Neuronal stem cell (in vitro differentiated cells): ENCODE data around the gene KLHL1. TPM values are rescaled to one million over a fixed set of nuclear protein-coding genes. Genes with fewer than 3 reads are reported as not detected.
"Not testable (repeated sequence)": the region's sequence is repeated elsewhere in the genome, so short reads cannot be mapped to it uniquely, and the experiment has no call there.

ENCODE experiments used
- DNase-seq: peaks from one replicate; pipeline ENCODE4 v3.0.0-alpha.2; 2013; ENCODE audit warnings: low spot score
- H2AFZ ChIP-seq: one replicate; pipeline ENCODE4 v1.6.1; 2013; ENCODE audit warnings: mild to moderate bottlenecking, low read length, inconsistent platforms
- H2AK5ac ChIP-seq: 2 replicates; pipeline ENCODE4 v1.6.1; 2013; ENCODE audit warnings: low read depth, mild to moderate bottlenecking, inconsistent platforms, low read length, moderate library complexity, mixed read lengths
- H2BK120ac ChIP-seq: 2 replicates; pipeline ENCODE4 v1.6.1; 2013; ENCODE audit warnings: low read depth, mild to moderate bottlenecking, inconsistent platforms, low read length, moderate library complexity, mixed read lengths
- H2BK12ac ChIP-seq: one replicate; pipeline ENCODE4 v1.6.1; 2013; ENCODE audit warnings: low read length, inconsistent platforms
- H2BK15ac ChIP-seq: 2 replicates; pipeline ENCODE4 v1.6.1; 2013; ENCODE audit warnings: mild to moderate bottlenecking, low read length, inconsistent platforms, mixed read lengths
- H2BK5ac ChIP-seq: one replicate; pipeline ENCODE4 v1.6.1; 2013; ENCODE audit warnings: inconsistent platforms, mild to moderate bottlenecking, low read length, moderate library complexity
- H3K14ac ChIP-seq: one replicate; pipeline ENCODE4 v1.6.1; 2013; ENCODE audit warnings: low read length, inconsistent platforms
- H3K18ac ChIP-seq: 2 replicates; pipeline ENCODE4 v1.6.1; 2013; ENCODE audit warnings: low read length, inconsistent platforms
- H3K23ac ChIP-seq: 2 replicates; pipeline ENCODE4 v1.6.1; 2013; ENCODE audit warnings: low read depth, mild to moderate bottlenecking, mixed read lengths, low read length, inconsistent platforms; ENCODE audit not compliant: poor library complexity
- H3K27ac ChIP-seq: replicated peaks from 3 replicates; pipeline ENCODE4 v1.5.1; 2013; ENCODE audit warnings: low read length, inconsistent platforms
- H3K27me3 ChIP-seq, 3 experiments: 2 replicates each; pipeline ENCODE4 v1.6.1; 2013; ENCODE audit warnings: low read length in 3 of 3, mild to moderate bottlenecking in 2 of 3, inconsistent platforms in 1 of 3, low read depth in 1 of 3, mixed read lengths in 1 of 3, moderate library complexity in 1 of 3; ENCODE audit not compliant: control insufficient read depth in 3 of 3, insufficient read depth in 3 of 3
- H3K36me3 ChIP-seq, 2 donors: replicated peaks in 1 of 2; 2 replicates each; pipeline ENCODE4 v1.6.1; 2013; ENCODE audit warnings: low read length in 2 of 2; ENCODE audit not compliant: control insufficient read depth in 2 of 2, insufficient read depth in 2 of 2
- H3K4ac ChIP-seq: 2 replicates; pipeline ENCODE4 v1.6.1; 2013; ENCODE audit warnings: inconsistent platforms, mild to moderate bottlenecking, low read length, moderate library complexity
- H3K4me1 ChIP-seq, 2 donors: 1 replicate in 1 of 2; 2 replicates in 1 of 2; pipeline ENCODE4 v1.6.1; 2013; ENCODE audit warnings: low read length in 2 of 2, low read depth in 1 of 2; ENCODE audit not compliant: control insufficient read depth in 2 of 2, insufficient read depth in 1 of 2
- H3K4me2 ChIP-seq: one replicate; pipeline ENCODE4 v1.6.1; 2013; ENCODE audit warnings: mild to moderate bottlenecking, low read length, inconsistent platforms; ENCODE audit not compliant: insufficient read depth, poor library complexity, severe bottlenecking
- H3K4me3 ChIP-seq, 2 donors: 2 replicates each; pipeline ENCODE4 v1.5.1; 2013; ENCODE audit warnings: low read length in 2 of 2, mild to moderate bottlenecking in 2 of 2, inconsistent platforms in 1 of 2, moderate library complexity in 1 of 2
- H3K79me1 ChIP-seq: one replicate; pipeline ENCODE4 v1.6.1; 2013; ENCODE audit warnings: low read depth, mild to moderate bottlenecking, inconsistent platforms, low read length, moderate library complexity
- H3K9ac ChIP-seq: one replicate; pipeline ENCODE4 v1.6.1; 2013; ENCODE audit warnings: mild to moderate bottlenecking, low read depth, low read length, inconsistent platforms; ENCODE audit not compliant: poor library complexity
- H3K9me3 ChIP-seq, 2 donors: replicated peaks in 1 of 2; 2 replicates each; pipeline versions ENCODE3 to v1.6.1; 2013; ENCODE audit warnings: low read length in 2 of 2, mild to moderate bottlenecking in 2 of 2, inconsistent platforms in 1 of 2, low read depth in 1 of 2, mixed read lengths in 1 of 2, moderate library complexity in 1 of 2; ENCODE audit not compliant: control insufficient read depth in 2 of 2, insufficient read depth in 1 of 2
- H4K8ac ChIP-seq: one replicate; pipeline ENCODE4 v1.6.1; 2013; ENCODE audit warnings: low read depth, mild to moderate bottlenecking, inconsistent platforms, low read length, moderate library complexity
- H4K91ac ChIP-seq: one replicate; pipeline ENCODE4 v1.6.1; 2013; ENCODE audit warnings: low read length, low read depth, mild to moderate bottlenecking, inconsistent platforms; ENCODE audit not compliant: poor library complexity
- WGBS, 2 donors: extraction: QIAGEN DNeasy Blood & Tissue Kit; methylation state at CpG; one replicate each; pipeline ENCODE4 v1.1.7; 2013; ENCODE audit warnings: missing lambda C conversion rate in 2 of 2, mixed read lengths in 1 of 2; ENCODE audit not compliant: insufficient read length in 2 of 2, insufficient replicate concordance in 1 of 2; ENCODE audit errors: extremely low coverage in 2 of 2; 5-methylcytosine and 5-hydroxymethylcytosine counted together
- polyA plus RNA-seq, 2 experiments: library from polyadenylated mRNA; stranded (reverse); fragments of 200-250 nt; gene quantifications; one replicate each; pipeline ENCODE4 v1.2.3, GENCODE V29; 2013

KLHL1 gene
- polyA plus RNA-seq (2013, experiment 1 of 2) = not detected
- polyA plus RNA-seq (2013, experiment 2 of 2) = not detected

GRCh38 chr13:70108356-70109105 lies at the start of gene KLHL1:
Gene KLHL1, minus strand, starts transcription at chr13:70108452. Its CDS starts 753 bp downstream, at chr13:70107699.
- Histone ChIP-seq H3K27ac (no peak within 1 kb of the TSS), H3K4me1 (peaks cover 3 to 6% of the 10 kb centered on the region in 2 donors), H2AK5ac (no peak within 1 kb of the TSS), H2BK12ac (no peak within 1 kb of the TSS), H2BK120ac (no peak within 1 kb of the TSS), H2AFZ (peak within 1 kb of the TSS; percentile 97), H3K4me3 (peak within 1 kb of the TSS; percentile 52 to 79), H3K36me3 (no peaks in the 10 kb centered on the region), H3K9ac (peak within 1 kb of the TSS; percentile 60), H2BK5ac (no peak within 1 kb of the TSS), H3K9me3 (no peaks in the 10 kb centered on the region), H3K4me2 (peak within 1 kb of the TSS; percentile 97), H3K4ac (no peak within 1 kb of the TSS), H3K27me3 (peaks cover 3 to 21% (median 17%) of the 10 kb centered on the region in 3 experiments), H3K23ac (no peak within 1 kb of the TSS), H2BK15ac (no peak within 1 kb of the TSS), H3K18ac (peak within 1 kb of the TSS; percentile 87), H4K91ac (no peak within 1 kb of the TSS), H4K8ac (peak within 1 kb of the TSS; percentile 48), H3K79me1 (no peaks in the 10 kb centered on the region), H3K14ac (peak within 1 kb of the TSS; percentile 21)
- WGBS, 2 donors = no CpG with 5 or more reads among the region's 18 CpGs
- no peak for DNase-seq

GRCh38 chr13:70142658-70143057 lies 34.4 kb upstream of the KLHL1 start:
- H3K4ac ChIP-seq = not testable (repeated sequence)
- no CpG with 5 or more reads among the region's 12 CpGs for WGBS, 2 donors

GRCh38 chr13:70128098-70128497 lies 19.8 kb upstream of the KLHL1 start:
- H4K91ac ChIP-seq = no peak overlapping the region
- H2AK5ac ChIP-seq = no peak overlapping the region
- H2AFZ ChIP-seq = no peak overlapping the region
- no peak overlapping the region for H3K14ac ChIP-seq
- no peaks in the 10 kb centered on the region for H3K79me1 ChIP-seq
- H3K9me3 ChIP-seq = no peaks in the 10 kb centered on the region
- no peak for DNase-seq
- H3K27ac ChIP-seq = no peak overlapping the region
- no peak overlapping the region for H2BK12ac ChIP-seq
- H3K36me3 ChIP-seq = no peaks in the 10 kb centered on the region
- H3K23ac ChIP-seq = no peak overlapping the region
- H3K18ac ChIP-seq = no peak overlapping the region
- no peaks in the 10 kb centered on the region for H3K4me1 ChIP-seq
- H3K4ac ChIP-seq = no peak overlapping the region
- no peak overlapping the region for H2BK5ac ChIP-seq
- no peak overlapping the region for H3K4me3 ChIP-seq
- no peak overlapping the region for H2BK120ac ChIP-seq
- no peaks in the 10 kb centered on the region for H3K27me3 ChIP-seq
- H3K4me2 ChIP-seq = no peak overlapping the region
- WGBS, 2 donors = no CpG with 5 or more reads among the region's 2 CpGs
- H4K8ac ChIP-seq = no peak overlapping the region
- no peak overlapping the region for H2BK15ac ChIP-seq
- no peak overlapping the region for H3K9ac ChIP-seq

More at GRCh38 chr13:70142658-70143057, 34.4 kb upstream of the KLHL1 start:
- H3K18ac ChIP-seq, DNase-seq, H3K79me1 ChIP-seq, H3K23ac ChIP-seq, H2BK5ac ChIP-seq, H2BK120ac ChIP-seq, H3K4me3 ChIP-seq, H4K8ac ChIP-seq, H3K27ac ChIP-seq, H2AK5ac ChIP-seq, H2BK15ac ChIP-seq, H2BK12ac ChIP-seq, H2AFZ ChIP-seq, H4K91ac ChIP-seq, H3K9me3 ChIP-seq, H3K9ac ChIP-seq, H3K4me2 ChIP-seq, H3K36me3 ChIP-seq, H3K14ac ChIP-seq, H3K27me3 ChIP-seq, H3K4me1 ChIP-seq: not testable (repeated sequence)

- H4K8ac ChIP-seq = no peak overlapping the region
- H3K27ac ChIP-seq = no peak overlapping the region
- H2AK5ac ChIP-seq = no peak overlapping the region
- H3K9me3 ChIP-seq = no peaks in the 10 kb centered on the region
- H3K18ac ChIP-seq = no peak overlapping the region
- H3K23ac ChIP-seq = no peak overlapping the region
- H3K4me2 ChIP-seq = no peak overlapping the region
- no peaks in the 10 kb centered on the region for H3K79me1 ChIP-seq
- H4K91ac ChIP-seq = no peak overlapping the region
- H2BK12ac ChIP-seq = no peak overlapping the region
- H3K4me1 ChIP-seq = no peaks in the 10 kb centered on the region
- no peak overlapping the region for H3K4ac ChIP-seq
- no peak overlapping the region for H2BK5ac ChIP-seq
- no peak overlapping the region for H2BK15ac ChIP-seq
- no peak overlapping the region for H3K14ac ChIP-seq
- H3K27me3 ChIP-seq = no peaks in the 10 kb centered on the region
- H3K36me3 ChIP-seq = no peaks in the 10 kb centered on the region
- no peak overlapping the region for H3K4me3 ChIP-seq
- peak overlapping the region; percentile 33 for H2AFZ ChIP-seq
- DNase-seq = no peak
- WGBS, 2 donors = no CpG with 5 or more reads among the region's 5 CpGs
- no peak overlapping the region for H3K9ac ChIP-seq
- H2BK120ac ChIP-seq = no peak overlapping the region
Measured at GRCh38 chr13:70125693-70126092, 17.4 kb upstream of the KLHL1 start.
